Naive B cell (primary cell): ENCODE results near the gene NTPCR. TPM values are rescaled to one million over a fixed set of nuclear protein-coding genes. Genes with fewer than 3 reads are reported as not detected.
"Not testable (repeated sequence)": the region's sequence is repeated elsewhere in the genome, so short reads cannot be mapped to it uniquely, and the experiment has no call there.

Experiments
- ATAC-seq, 2 donors: fragments of 150-1000 bp; cut with Tn5 transposase; 2 replicates each; pipeline ENCODE4 v1.10.0; 2021; ENCODE audit warnings: low read depth in 2 of 2, mild to moderate bottlenecking in 2 of 2, moderate library complexity in 2 of 2
- DNase-seq: peaks from one replicate; pipeline ENCODE4 v3.0.0; 2022
- H3K27ac Mint-ChIP-seq, 6 donors: one replicate each; pipeline ENCODE4 v1.8.0; 2020 to 2022; ENCODE audit warnings: mild to moderate bottlenecking in 6 of 6, mixed read lengths in 6 of 6, moderate library complexity in 5 of 6, inconsistent platforms in 2 of 6
- H3K27me3 Mint-ChIP-seq, 3 donors: one replicate each; pipeline ENCODE4 v1.8.0; 2021 to 2022; ENCODE audit warnings: mixed read lengths in 3 of 3, mild to moderate bottlenecking in 1 of 3
- H3K36me3 Mint-ChIP-seq, 2 donors: one replicate each; pipeline ENCODE4 v1.8.0; 2020 to 2022; ENCODE audit warnings: mixed read lengths in 2 of 2, inconsistent platforms in 1 of 2, mild to moderate bottlenecking in 1 of 2
- H3K4me1 Mint-ChIP-seq, 3 donors: one replicate each; pipeline ENCODE4 v1.8.0; 2020 to 2022; ENCODE audit warnings: mixed read lengths in 3 of 3, inconsistent platforms in 1 of 3, mild to moderate bottlenecking in 1 of 3, moderate library complexity in 1 of 3
- H3K4me3 Mint-ChIP-seq, 8 donors: one replicate each; pipeline ENCODE4 v1.8.0; 2020 to 2022; ENCODE audit warnings: mild to moderate bottlenecking in 8 of 8, mixed read lengths in 8 of 8, moderate library complexity in 8 of 8, inconsistent platforms in 2 of 8
- H3K9me3 Mint-ChIP-seq, 7 donors: one replicate each; pipeline ENCODE4 v1.8.0; 2020 to 2022; ENCODE audit warnings: mixed read lengths in 7 of 7, mild to moderate bottlenecking in 5 of 7, inconsistent platforms in 2 of 7, moderate library complexity in 1 of 7
- polyA plus RNA-seq, 6 donors: library from polyadenylated mRNA; unstranded; fragments of 300-500 nt; fragmentation: Illumina TruSeq; gene quantifications; one replicate each; pipeline ENCODE4 v1.2.3, GENCODE V29; 2021; ENCODE audit warnings: low read depth in 6 of 6

Gene NTPCR
- polyA plus RNA-seq, 6 donors from 2014 or later, result 27.4 to 58.2 (median 51.0) TPM

DNA sequence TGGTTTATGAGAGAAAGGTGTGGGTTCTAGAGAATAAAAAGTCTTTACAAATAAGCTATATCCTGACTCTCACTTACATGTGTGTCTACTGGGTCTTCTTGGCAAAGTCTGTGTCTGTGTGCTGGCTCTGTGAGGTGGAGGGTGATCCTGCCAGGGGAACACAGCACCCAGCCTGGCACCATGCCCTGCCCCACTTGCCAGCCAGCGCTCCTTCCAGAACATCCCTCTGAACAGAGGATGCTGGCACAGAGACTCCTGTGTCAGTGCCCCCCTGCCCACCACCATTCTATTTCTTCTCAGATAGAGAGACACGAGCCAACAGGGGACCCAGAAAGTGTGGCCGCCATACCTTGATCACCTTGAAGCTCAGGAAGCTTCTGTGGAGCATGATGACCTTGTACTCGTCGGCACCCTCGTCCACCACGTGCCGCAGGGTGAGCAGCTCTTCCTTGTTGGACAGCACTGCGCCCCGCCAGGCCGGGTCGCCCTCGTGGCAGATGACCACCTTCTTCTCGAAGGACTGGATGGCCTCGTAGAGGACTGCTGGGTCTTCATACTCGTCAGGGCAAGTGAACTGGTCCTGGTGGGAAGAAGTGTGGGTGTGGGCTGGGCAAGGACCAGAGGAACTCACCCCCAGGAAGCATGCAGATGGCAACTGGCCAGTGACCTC, 49.7 kb downstream of the NTPCR start:
- H3K27me3 Mint-ChIP-seq, result no peaks in the 10 kb centered on the region
- H3K27ac Mint-ChIP-seq, result no peak overlapping the region
- peaks cover 49 to 54% of the 10 kb centered on the region in 2 donors for H3K36me3 Mint-ChIP-seq
- no peak overlapping the region for H3K4me3 Mint-ChIP-seq
- peaks cover 0 to 5% (median 2%) of the 10 kb centered on the region in 7 donors for H3K9me3 Mint-ChIP-seq
- no peaks in the 10 kb centered on the region for H3K4me1 Mint-ChIP-seq
- DNase-seq, result no peak
- no peak for ATAC-seq

GRCh38 chr1:233003638-233004037, 53.2 kb downstream of the NTPCR start:
- not testable (repeated sequence) for H3K27ac Mint-ChIP-seq, H3K4me3 Mint-ChIP-seq

DNA sequence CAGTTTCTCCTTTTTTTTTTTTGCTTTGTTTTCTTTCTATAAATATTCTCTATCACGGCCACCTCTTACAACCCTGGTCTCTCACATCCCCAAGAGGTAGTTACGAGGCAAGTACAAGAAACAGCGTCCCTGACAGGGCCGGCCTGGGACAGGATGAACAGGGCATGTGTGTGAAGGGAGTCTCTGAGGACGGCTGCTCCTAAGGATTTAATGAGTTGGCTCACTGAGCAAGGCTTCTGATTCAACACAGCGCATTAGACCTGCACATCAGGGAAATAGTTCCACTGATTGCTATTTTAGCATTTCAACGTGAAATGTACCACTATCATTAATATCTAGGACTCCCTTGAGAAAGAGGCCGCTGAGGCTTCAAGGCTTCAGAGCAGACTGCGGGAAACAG, 54.0 kb downstream of the NTPCR start:
- Mint-ChIP-seq H3K4me1 (no peaks in the 10 kb centered on the region), H3K9me3 (peaks cover 0 to 5% (median 0%) of the 10 kb centered on the region in 7 donors), H3K4me3 (no peak overlapping the region), H3K27me3 (no peaks in the 10 kb centered on the region), H3K27ac (no peak overlapping the region), H3K36me3 (peaks cover 18 to 24% of the 10 kb centered on the region in 2 donors)
- ATAC-seq (no peak), DNase-seq (no peak)

More at GRCh38 chr1:233003638-233004037, 53.2 kb downstream of the NTPCR start:
- ATAC-seq, DNase-seq, H3K4me1 Mint-ChIP-seq, H3K27me3 Mint-ChIP-seq, H3K9me3 Mint-ChIP-seq: not testable (repeated sequence)
- peaks cover 23 to 28% of the 10 kb centered on the region in 2 donors for H3K36me3 Mint-ChIP-seq

DNA sequence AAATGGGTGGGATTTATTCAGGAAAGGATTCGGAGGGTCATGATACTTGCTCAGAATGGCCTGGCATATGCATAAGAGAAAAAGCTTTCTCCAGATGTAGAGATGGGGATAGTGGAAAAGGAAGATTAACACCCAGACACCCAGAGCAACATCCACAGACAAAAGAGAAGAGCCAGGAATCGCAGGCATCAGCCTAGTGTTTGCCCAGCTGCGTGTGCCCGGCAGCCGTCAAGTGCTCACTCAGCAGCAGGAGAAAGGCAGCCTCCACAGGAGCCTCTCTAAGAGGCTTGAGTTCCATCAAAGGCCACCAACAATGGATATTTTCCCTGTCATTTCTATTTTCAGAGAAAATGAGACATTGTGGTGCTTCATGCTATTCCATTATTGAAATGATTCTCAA, 54.7 kb downstream of the NTPCR start:
- peaks cover 0 to 5% (median 0%) of the 10 kb centered on the region in 7 donors for H3K9me3 Mint-ChIP-seq
- no peak overlapping the region for H3K4me3 Mint-ChIP-seq
- DNase-seq (no peak), ATAC-seq (no peak)
- H3K4me1 Mint-ChIP-seq, result no peaks in the 10 kb centered on the region
- no peak overlapping the region for H3K27ac Mint-ChIP-seq
- no peaks in the 10 kb centered on the region for H3K27me3 Mint-ChIP-seq
- peaks cover 11 to 24% of the 10 kb centered on the region in 2 donors for H3K36me3 Mint-ChIP-seq

DNA sequence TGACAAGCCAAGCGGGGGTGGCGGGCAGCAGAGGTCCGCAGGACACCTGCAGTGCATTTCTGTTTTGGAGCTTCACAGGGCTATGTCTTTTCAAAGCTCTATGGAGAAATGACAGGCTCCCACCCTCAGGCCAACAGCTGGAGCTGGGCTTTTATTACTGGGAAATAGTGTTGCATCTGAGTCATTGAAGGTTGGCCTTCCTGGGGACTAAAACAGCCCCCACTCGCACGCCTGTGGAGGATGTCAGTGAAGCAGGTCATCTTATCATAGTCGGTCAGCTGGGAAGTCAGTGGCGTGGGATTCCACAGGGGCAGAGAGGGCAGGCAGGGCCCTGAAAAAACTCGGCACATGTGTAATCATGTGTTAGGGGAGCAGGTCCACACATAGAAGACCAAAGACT, 55.3 kb downstream of the NTPCR start:
- H3K27ac Mint-ChIP-seq, result peak overlapping the region in 1 of 6 donors; percentile 78
- no peaks in the 10 kb centered on the region for H3K4me1 Mint-ChIP-seq
- H3K4me3 Mint-ChIP-seq, result no peak overlapping the region
- ATAC-seq (no peak), DNase-seq (no peak)
- H3K36me3 Mint-ChIP-seq, result peaks cover 10 to 18% of the 10 kb centered on the region in 2 donors
- no peaks in the 10 kb centered on the region for H3K27me3 Mint-ChIP-seq
- H3K9me3 Mint-ChIP-seq, result peaks cover 0 to 5% (median 0%) of the 10 kb centered on the region in 7 donors

DNA sequence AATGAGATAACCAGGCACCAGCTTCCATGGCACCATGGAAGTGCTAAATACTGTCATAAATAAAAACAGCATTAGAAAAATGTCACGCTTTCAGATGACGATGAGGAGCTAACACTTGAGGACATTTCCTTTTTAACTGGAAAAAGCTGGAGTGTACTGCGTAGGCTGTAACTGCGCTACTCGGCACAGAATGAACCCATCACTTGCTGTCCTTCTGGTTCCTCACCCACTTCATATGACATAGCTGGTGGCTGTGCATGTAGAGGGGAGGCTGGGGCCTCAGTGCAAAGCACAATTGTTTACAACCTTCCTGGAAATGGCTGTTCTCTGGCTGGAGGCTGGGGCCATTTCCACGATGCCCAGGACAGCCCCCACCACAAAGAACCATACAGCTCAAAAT, 55.7 kb downstream of the NTPCR start:
- Mint-ChIP-seq H3K36me3 (peaks cover 10 to 16% of the 10 kb centered on the region in 2 donors), H3K27ac (peak overlapping the region in 1 of 6 donors; percentile 78), H3K27me3 (no peaks in the 10 kb centered on the region), H3K4me3 (no peak overlapping the region), H3K4me1 (no peaks in the 10 kb centered on the region), H3K9me3 (peaks cover 0 to 5% (median 0%) of the 10 kb centered on the region in 7 donors)
- DNase-seq (no peak), ATAC-seq (no peak)

DNA sequence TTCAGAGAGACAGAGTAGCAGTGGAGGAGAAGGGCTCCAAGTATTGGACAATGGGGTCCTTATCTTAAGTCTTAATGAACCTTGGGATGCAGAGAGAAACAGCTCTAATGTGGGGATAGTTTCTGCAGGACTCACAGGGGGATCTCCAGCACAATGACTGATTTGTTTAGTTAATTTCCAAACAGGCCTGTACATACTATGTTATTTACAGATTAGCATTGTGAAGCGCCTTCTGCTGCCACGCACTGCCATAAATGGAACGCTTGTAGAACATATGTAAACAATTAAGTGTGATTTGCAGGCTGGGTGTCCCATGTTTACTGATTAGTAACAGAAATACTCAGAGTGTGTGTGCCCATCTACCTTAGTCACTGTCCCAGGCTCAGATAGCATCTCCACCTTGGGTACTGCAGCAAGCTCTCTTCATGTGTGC, 56.1 kb downstream of the NTPCR start:
- peaks cover 10 to 16% of the 10 kb centered on the region in 2 donors for H3K36me3 Mint-ChIP-seq
- no peak for ATAC-seq

GRCh38 chr1:233010146-233010545, 59.7 kb downstream of the NTPCR start:
- DNase-seq (no peak), ATAC-seq (no peak)
- no peaks in the 10 kb centered on the region for H3K4me1 Mint-ChIP-seq
- H3K36me3 Mint-ChIP-seq, result peaks cover under 1 to 20% of the 10 kb centered on the region in 2 donors
- no peaks in the 10 kb centered on the region for H3K27me3 Mint-ChIP-seq
- no peak overlapping the region for H3K4me3 Mint-ChIP-seq
- no peak overlapping the region for H3K27ac Mint-ChIP-seq
- no peaks in the 10 kb centered on the region for H3K9me3 Mint-ChIP-seq

More for the DNA sequence above, 56.1 kb downstream of the NTPCR start:
- H3K27me3 Mint-ChIP-seq, result no peaks in the 10 kb centered on the region
- H3K4me1 Mint-ChIP-seq, result no peaks in the 10 kb centered on the region
- peaks cover 0 to 5% (median 0%) of the 10 kb centered on the region in 7 donors for H3K9me3 Mint-ChIP-seq
- H3K4me3 Mint-ChIP-seq, result no peak overlapping the region
- no peak for DNase-seq
- no peak overlapping the region for H3K27ac Mint-ChIP-seq

GRCh38 chr1:233012021-233012420, 61.6 kb downstream of the NTPCR start:
- Mint-ChIP-seq H3K36me3 (peaks cover 0 to 16% of the 10 kb centered on the region in 2 donors), H3K4me1 (no peaks in the 10 kb centered on the region), H3K27ac (peak overlapping the region in 1 of 6 donors; percentile 83), H3K27me3 (no peaks in the 10 kb centered on the region), H3K4me3 (no peak overlapping the region), H3K9me3 (no peaks in the 10 kb centered on the region)
- ATAC-seq, result no peak
- DNase-seq, result no peak

DNA sequence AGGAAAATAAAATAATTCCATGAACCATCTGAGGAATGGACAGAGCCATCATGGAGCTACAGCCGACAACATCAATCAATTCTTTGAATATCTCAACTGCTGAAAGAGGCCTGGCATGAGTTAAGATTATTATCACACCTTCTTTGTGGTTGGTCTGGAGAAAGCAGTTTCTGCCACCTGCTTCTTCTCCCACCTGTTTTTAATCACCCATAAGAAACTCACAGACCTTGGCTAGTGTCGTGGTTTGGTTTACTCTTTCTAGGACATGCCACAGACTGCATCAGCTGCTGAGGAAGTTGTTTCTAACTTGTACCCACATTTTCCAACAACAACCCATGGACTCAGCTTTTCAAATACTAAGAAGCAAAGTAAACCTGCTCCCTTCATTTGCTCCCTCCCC, 65.6 kb downstream of the NTPCR start:
- H3K27me3 Mint-ChIP-seq, result no peaks in the 10 kb centered on the region
- H3K9me3 Mint-ChIP-seq, result no peaks in the 10 kb centered on the region
- H3K36me3 Mint-ChIP-seq, result peaks cover 7 to 23% of the 10 kb centered on the region in 2 donors
- H3K4me1 Mint-ChIP-seq, result peaks cover 0 to 4% (median 0%) of the 10 kb centered on the region in 3 donors
- H3K4me3 Mint-ChIP-seq, result no peak overlapping the region
- no peak for DNase-seq
- ATAC-seq, result no peak
- peak overlapping the region in 1 of 6 donors; percentile 59 for H3K27ac Mint-ChIP-seq

- DNase-seq (no peak), ATAC-seq (no peak)
- H3K36me3 Mint-ChIP-seq, result peaks cover 7 to 23% of the 10 kb centered on the region in 2 donors
- H3K27ac Mint-ChIP-seq, result no peak overlapping the region
- H3K4me3 Mint-ChIP-seq, result no peak overlapping the region
- H3K4me1 Mint-ChIP-seq, result peaks cover 0 to 4% (median 0%) of the 10 kb centered on the region in 3 donors
- no peaks in the 10 kb centered on the region for H3K27me3 Mint-ChIP-seq
- no peaks in the 10 kb centered on the region for H3K9me3 Mint-ChIP-seq
Observed at GRCh38 chr1:233016798-233017197, 66.4 kb downstream of the NTPCR start.

GRCh38 chr1:233019083-233019482, 68.7 kb downstream of the NTPCR start:
- H3K4me1 Mint-ChIP-seq, result peaks cover 0 to 8% (median 0%) of the 10 kb centered on the region in 3 donors
- ATAC-seq (no peak), DNase-seq (no peak)
- H3K27me3 Mint-ChIP-seq, result no peaks in the 10 kb centered on the region
- H3K27ac Mint-ChIP-seq, result no peak overlapping the region
- H3K4me3 Mint-ChIP-seq, result no peak overlapping the region
- H3K36me3 Mint-ChIP-seq, result peaks cover 14 to 21% of the 10 kb centered on the region in 2 donors
- H3K9me3 Mint-ChIP-seq, result peaks cover 0 to 7% (median 0%) of the 10 kb centered on the region in 7 donors

DNA sequence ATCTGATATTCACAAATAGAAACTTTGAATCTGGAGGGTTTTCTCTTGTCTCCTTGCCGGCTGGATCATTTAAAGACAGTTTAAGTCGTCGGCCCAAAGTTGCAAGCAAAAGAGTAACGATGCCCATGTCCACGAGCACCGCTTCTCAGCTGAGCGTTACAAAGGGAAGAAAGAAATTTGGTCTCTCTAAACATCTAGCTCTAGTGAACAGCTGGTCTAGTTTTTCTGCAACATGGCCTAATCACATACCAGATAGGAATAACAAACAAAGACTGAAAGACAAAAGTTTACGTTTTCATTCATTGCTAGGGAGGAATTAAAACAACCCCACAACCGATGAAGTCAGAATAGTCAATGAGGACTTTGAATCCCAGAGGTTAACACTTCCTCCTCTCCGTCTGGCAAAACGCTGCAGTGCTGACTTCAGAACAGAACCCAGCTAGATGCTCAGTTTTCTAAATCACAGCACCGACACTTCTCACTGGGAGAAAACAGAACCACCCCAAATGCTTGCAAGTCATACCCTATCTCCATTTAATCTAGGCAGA, 69.4 kb downstream of the NTPCR start:
- Mint-ChIP-seq H3K4me1 (peaks cover 0 to 8% (median 0%) of the 10 kb centered on the region in 3 donors), H3K4me3 (no peak overlapping the region), H3K36me3 (peaks cover 13 to 21% of the 10 kb centered on the region in 2 donors), H3K27ac (no peak overlapping the region), H3K9me3 (peaks cover 0 to 7% (median 0%) of the 10 kb centered on the region in 7 donors), H3K27me3 (no peaks in the 10 kb centered on the region)
- DNase-seq (no peak), ATAC-seq (no peak)

- no peaks in the 10 kb centered on the region for H3K27me3 Mint-ChIP-seq
- peaks cover 0 to 8% (median 0%) of the 10 kb centered on the region in 3 donors for H3K4me1 Mint-ChIP-seq
- no peak overlapping the region for H3K27ac Mint-ChIP-seq
- H3K9me3 Mint-ChIP-seq, result peaks cover 0 to 7% (median 0%) of the 10 kb centered on the region in 7 donors
- no peak overlapping the region for H3K4me3 Mint-ChIP-seq
- DNase-seq (no peak), ATAC-seq (no peak)
- peaks cover 13 to 21% of the 10 kb centered on the region in 2 donors for H3K36me3 Mint-ChIP-seq
Observed at GRCh38 chr1:233020426-233020825, 70.0 kb downstream of the NTPCR start.
